Measurements from ENCODE around the gene RSPO1. TPM values are rescaled to one million over a fixed set of nuclear protein-coding genes. Genes with fewer than 3 reads are reported as not detected.

The RSPO1 gene
- total and polyA plus RNA-seq, 2 experiments from 2014 or later = 0.71 to 1.0 TPM

GRCh38 chr1:37667023-37667671, 32.5 kb upstream of the RSPO1 start:
- peaks cover 62% of the 10 kb centered on the region for H3K27me3 ChIP-seq
- H3K36me3 ChIP-seq = no peaks in the 10 kb centered on the region
- H3K27ac ChIP-seq = no peak overlapping the region
- DNase-seq (ENCODE audit: low read depth in 1 of 2, low spot score in 1 of 2) = no peak
- H3K9me3 ChIP-seq (ENCODE audit: low read depth) = no peaks in the 10 kb centered on the region
- no peaks in the 10 kb centered on the region for H3K4me1 ChIP-seq (ENCODE audit: low read depth)
- no peak for TF ChIP-seq CTCF (IDR thresholded peaks at IDR 0.05; ENCODE audit: low read depth, low read length)
- H3K4me3 ChIP-seq = no peak overlapping the region

GRCh38 chr1:37666241-37666867, 31.7 kb upstream of the RSPO1 start:
- Histone ChIP-seq H3K27me3 (peaks cover 61% of the 10 kb centered on the region), H3K4me1 (ENCODE audit: low read depth) (no peaks in the 10 kb centered on the region), H3K4me3 (no peak overlapping the region), H3K36me3 (no peaks in the 10 kb centered on the region), H3K9me3 (ENCODE audit: low read depth) (no peaks in the 10 kb centered on the region), H3K27ac (no peak overlapping the region)
- DNase-seq (ENCODE audit: low read depth in 1 of 2, low spot score in 1 of 2) = no peak
- TF ChIP-seq CTCF (IDR thresholded peaks at IDR 0.05; ENCODE audit: low read depth, low read length) = no peak

- Histone ChIP-seq H3K27me3 (peaks cover 52% of the 10 kb centered on the region), H3K27ac (no peak overlapping the region)
- no peak for DNase-seq (ENCODE audit: low read depth in 1 of 2, low spot score in 1 of 2)
Observed at GRCh38 chr1:37663426-37664000, 28.8 kb upstream of the RSPO1 start.

GRCh38 chr1:37662031-37662755, 27.5 kb upstream of the RSPO1 start:
- Histone ChIP-seq H3K4me1 (ENCODE audit: low read depth) (no peaks in the 10 kb centered on the region), H3K9me3 (ENCODE audit: low read depth) (no peaks in the 10 kb centered on the region), H3K36me3 (no peaks in the 10 kb centered on the region), H3K27me3 (peaks cover 45% of the 10 kb centered on the region), H3K27ac (no peak overlapping the region), H3K4me3 (no peak overlapping the region)
- TF ChIP-seq CTCF (IDR thresholded peaks at IDR 0.05; ENCODE audit: low read depth, low read length) = no peak
- DNase-seq (ENCODE audit: low read depth in 1 of 2, low spot score in 1 of 2) = no peak

More at GRCh38 chr1:37663426-37664000, 28.8 kb upstream of the RSPO1 start:
- Histone ChIP-seq H3K4me3 (no peak overlapping the region), H3K4me1 (ENCODE audit: low read depth) (no peaks in the 10 kb centered on the region), H3K36me3 (no peaks in the 10 kb centered on the region), H3K9me3 (ENCODE audit: low read depth) (no peaks in the 10 kb centered on the region)
- no peak for TF ChIP-seq CTCF (IDR thresholded peaks at IDR 0.05; ENCODE audit: low read depth, low read length)

- peaks cover 39% of the 10 kb centered on the region for H3K27me3 ChIP-seq
- no peaks in the 10 kb centered on the region for H3K9me3 ChIP-seq (ENCODE audit: low read depth)
- TF ChIP-seq CTCF (IDR thresholded peaks at IDR 0.05; ENCODE audit: low read depth, low read length) = no peak
- DNase-seq (ENCODE audit: low read depth in 1 of 2, low spot score in 1 of 2) = no peak
- H3K4me3 ChIP-seq = no peak overlapping the region
- no peaks in the 10 kb centered on the region for H3K4me1 ChIP-seq (ENCODE audit: low read depth)
- H3K27ac ChIP-seq = no peak overlapping the region
- no peaks in the 10 kb centered on the region for H3K36me3 ChIP-seq
Observed at GRCh38 chr1:37661401-37661800, 26.7 kb upstream of the RSPO1 start.

Data from cardiac muscle cell (in vitro differentiated cells and primary cell).